Measurements from ENCODE around the gene CCDC187.

- no peak for TF ChIP-seq POLR2A (IDR thresholded peaks at IDR 0.05)
- TF ChIP-seq, protein P1, sequence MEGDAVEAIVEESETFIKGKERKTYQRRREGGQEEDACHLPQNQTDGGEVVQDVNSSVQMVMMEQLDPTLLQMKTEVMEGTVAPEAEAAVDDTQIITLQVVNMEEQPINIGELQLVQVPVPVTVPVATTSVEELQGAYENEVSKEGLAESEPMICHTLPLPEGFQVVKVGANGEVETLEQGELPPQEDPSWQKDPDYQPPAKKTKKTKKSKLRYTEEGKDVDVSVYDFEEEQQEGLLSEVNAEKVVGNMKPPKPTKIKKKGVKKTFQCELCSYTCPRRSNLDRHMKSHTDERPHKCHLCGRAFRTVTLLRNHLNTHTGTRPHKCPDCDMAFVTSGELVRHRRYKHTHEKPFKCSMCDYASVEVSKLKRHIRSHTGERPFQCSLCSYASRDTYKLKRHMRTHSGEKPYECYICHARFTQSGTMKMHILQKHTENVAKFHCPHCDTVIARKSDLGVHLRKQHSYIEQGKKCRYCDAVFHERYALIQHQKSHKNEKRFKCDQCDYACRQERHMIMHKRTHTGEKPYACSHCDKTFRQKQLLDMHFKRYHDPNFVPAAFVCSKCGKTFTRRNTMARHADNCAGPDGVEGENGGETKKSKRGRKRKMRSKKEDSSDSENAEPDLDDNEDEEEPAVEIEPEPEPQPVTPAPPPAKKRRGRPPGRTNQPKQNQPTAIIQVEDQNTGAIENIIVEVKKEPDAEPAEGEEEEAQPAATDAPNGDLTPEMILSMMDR (IDR thresholded peaks at IDR 0.05): no peak
These were observed 37.3 kb upstream of the CCDC187 start for GRCh38 chr9:136341042-136341655.
